Astrocyte of the cerebellum (primary cell): Measurements from ENCODE around the gene TAF1D.

Source experiments
- DNase-seq: peaks from one replicate; pipeline ENCODE4 v3.0.0-alpha.2; 2011; ENCODE audit warnings: low read depth
- H3K4me3 ChIP-seq: 2 replicates; pipeline ENCODE4 v1.5.1; 2011; ENCODE audit warnings: mild to moderate bottlenecking, low read depth, low read length, moderate library complexity
- in situ Hi-C: cut with HindIII; loops from 2 replicates; pipeline ENCODE4 v1.10.0; 2017; ENCODE audit warnings: low sequenced_read_pairs
- TF ChIP-seq, protein P1 (sequence below): IDR thresholded peaks from 2 replicates; pipeline ENCODE4 v1.5.1; 2012; ENCODE audit warnings: low read length, low read depth, moderate library complexity, mild to moderate bottlenecking; ENCODE audit errors: missing control alignments

Gene TAF1D

DNA sequence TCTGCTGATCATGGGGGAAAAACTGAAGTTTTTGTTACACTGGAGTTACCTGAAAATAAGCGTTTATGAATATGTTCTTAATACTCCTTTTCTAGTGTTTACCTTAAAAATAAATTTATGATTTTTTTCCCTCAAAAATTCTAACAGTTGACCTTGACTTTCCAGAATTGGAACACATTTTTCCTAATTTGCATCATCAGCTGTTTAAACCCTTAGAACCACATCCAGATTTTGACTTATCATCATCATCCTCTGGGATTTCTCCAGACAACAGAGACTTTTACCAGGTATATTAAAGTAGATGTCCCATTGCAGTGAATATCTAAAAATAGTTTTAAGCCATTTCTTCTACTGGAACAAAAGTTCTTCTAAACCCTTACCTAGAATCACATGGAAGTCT is 17.2 kb downstream of the TAF1D start:
- no peak for DNase-seq

GRCh38 chr11:93720522-93720921 is 20.8 kb downstream of the TAF1D start:
- DNase-seq = no peak
- H3K4me3 ChIP-seq = no peak overlapping the region
- TF ChIP-seq, protein P1, sequence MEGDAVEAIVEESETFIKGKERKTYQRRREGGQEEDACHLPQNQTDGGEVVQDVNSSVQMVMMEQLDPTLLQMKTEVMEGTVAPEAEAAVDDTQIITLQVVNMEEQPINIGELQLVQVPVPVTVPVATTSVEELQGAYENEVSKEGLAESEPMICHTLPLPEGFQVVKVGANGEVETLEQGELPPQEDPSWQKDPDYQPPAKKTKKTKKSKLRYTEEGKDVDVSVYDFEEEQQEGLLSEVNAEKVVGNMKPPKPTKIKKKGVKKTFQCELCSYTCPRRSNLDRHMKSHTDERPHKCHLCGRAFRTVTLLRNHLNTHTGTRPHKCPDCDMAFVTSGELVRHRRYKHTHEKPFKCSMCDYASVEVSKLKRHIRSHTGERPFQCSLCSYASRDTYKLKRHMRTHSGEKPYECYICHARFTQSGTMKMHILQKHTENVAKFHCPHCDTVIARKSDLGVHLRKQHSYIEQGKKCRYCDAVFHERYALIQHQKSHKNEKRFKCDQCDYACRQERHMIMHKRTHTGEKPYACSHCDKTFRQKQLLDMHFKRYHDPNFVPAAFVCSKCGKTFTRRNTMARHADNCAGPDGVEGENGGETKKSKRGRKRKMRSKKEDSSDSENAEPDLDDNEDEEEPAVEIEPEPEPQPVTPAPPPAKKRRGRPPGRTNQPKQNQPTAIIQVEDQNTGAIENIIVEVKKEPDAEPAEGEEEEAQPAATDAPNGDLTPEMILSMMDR = no peak
- in situ Hi-C loops = no loop called here

More for the DNA sequence above, 17.2 kb downstream of the TAF1D start:
- H3K4me3 ChIP-seq = no peak overlapping the region
- in situ Hi-C loops = no loop called here
- TF ChIP-seq, protein P1 = no peak

DNA sequence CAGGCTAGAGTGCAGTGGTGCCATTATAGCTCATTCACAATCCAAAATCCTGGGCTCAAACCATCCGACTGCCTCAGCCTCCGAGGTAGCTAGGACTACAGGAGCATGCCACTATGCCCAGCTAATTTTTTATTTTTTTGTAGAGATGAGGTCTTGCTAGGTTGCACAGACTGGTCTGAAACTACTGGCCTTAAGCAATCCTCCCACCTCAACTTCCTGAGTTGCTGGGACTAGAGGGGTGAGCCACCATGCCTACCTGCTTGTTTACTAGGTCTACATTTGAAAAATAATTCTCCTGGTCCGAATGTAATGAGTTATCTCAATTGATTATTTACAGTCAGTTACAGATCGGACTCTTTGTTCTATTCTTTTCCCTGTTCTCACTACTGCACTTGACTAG is 22.0 kb downstream of the TAF1D start:
- in situ Hi-C loops = no loop called here
- DNase-seq = no peak
- no peak overlapping the region for H3K4me3 ChIP-seq
- TF ChIP-seq, protein P1 = no peak

DNA sequence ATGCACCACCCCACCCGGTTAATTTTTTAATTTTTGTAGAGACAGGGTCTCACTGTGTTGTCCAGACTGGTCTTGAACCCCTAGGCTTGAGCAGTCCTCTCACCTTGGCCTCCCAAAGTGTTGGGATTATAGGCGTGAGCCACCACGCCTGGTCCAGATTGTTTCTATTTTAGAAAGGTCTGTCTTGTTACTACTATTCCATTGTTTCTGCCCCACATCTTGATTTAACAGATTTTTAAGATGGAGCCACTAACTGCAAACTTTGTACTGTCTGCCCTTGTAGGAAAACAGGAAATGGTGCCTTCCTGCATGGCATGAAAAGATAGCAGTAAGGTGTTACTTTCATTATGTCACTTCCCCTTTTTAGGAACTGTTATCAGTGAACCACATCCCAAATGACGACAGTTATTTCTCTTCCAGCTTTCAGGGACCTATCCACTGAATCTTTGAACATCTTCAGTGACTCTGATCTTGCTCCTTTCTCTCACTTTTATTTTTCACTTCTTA is 23.2 kb downstream of the TAF1D start:
- TF ChIP-seq, protein P1 = no peak
- H3K4me3 ChIP-seq = no peak overlapping the region
- no peak for DNase-seq
- in situ Hi-C loops = no loop called here

DNA sequence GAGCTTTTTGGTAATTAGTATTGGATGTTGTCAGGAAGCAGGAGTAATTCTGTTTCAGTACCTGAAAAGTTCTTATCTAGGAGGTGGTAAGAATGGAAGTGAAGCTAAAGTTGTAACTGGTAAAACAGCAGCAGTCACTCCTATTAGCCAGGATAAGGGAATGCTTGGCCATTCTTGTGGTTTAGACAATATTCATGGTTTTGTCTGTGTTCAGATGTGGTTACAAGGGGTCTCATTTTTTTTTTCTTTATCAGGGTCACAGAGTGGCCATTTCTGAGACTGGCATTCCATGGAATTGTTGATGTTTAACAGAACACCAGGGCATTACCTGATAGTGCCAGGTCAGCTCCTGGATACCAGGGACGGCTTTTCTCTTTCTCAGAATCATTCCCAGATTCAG is 23.8 kb downstream of the TAF1D start:
- H3K4me3 ChIP-seq = no peak overlapping the region
- DNase-seq = peak; percentile 32
- TF ChIP-seq, protein P1 = no peak
- in situ Hi-C loops = no loop called here

DNA sequence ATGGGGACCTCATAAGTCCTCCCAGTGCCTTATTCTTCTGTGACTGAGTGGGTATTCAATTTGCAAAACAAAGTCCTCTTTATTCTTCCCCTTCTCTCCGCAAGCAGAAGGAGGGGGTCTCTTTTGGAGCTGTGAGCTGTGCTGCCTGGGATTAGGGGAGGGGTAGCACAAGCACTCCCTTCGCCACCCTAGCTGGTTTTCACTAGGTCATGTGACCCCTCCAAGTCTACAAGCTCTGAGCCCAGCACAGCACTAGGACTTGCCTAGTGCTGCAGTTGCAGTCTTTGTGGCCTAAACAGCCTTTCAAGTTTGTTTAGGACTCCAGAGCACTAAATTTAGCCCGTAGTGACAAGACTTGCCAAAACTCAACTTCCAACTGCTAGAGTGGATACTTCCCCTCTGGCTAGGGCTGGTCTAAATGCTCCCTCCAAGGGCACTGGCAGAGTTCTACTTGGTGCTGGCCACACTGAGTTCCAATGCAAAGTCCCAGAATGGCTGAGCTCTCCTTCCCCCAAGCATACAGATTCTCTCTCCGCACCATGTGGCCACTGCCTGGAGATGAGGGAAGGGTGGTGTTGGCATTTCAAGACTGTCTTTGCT is 25.4 kb downstream of the TAF1D start:
- in situ Hi-C loops = no loop called here
- no peak for DNase-seq

More for the DNA sequence above, 25.4 kb downstream of the TAF1D start:
- TF ChIP-seq, protein P1 = no peak
- H3K4me3 ChIP-seq = no peak overlapping the region
